ENCODE results near the gene PEAK1. TPM values are rescaled to one million over a fixed set of nuclear protein-coding genes. Genes with fewer than 3 reads are reported as not detected.
A peak's percentile ranks its signal among the peaks of the same experiment; 100 is the strongest.

PEAK1 gene, protein sequence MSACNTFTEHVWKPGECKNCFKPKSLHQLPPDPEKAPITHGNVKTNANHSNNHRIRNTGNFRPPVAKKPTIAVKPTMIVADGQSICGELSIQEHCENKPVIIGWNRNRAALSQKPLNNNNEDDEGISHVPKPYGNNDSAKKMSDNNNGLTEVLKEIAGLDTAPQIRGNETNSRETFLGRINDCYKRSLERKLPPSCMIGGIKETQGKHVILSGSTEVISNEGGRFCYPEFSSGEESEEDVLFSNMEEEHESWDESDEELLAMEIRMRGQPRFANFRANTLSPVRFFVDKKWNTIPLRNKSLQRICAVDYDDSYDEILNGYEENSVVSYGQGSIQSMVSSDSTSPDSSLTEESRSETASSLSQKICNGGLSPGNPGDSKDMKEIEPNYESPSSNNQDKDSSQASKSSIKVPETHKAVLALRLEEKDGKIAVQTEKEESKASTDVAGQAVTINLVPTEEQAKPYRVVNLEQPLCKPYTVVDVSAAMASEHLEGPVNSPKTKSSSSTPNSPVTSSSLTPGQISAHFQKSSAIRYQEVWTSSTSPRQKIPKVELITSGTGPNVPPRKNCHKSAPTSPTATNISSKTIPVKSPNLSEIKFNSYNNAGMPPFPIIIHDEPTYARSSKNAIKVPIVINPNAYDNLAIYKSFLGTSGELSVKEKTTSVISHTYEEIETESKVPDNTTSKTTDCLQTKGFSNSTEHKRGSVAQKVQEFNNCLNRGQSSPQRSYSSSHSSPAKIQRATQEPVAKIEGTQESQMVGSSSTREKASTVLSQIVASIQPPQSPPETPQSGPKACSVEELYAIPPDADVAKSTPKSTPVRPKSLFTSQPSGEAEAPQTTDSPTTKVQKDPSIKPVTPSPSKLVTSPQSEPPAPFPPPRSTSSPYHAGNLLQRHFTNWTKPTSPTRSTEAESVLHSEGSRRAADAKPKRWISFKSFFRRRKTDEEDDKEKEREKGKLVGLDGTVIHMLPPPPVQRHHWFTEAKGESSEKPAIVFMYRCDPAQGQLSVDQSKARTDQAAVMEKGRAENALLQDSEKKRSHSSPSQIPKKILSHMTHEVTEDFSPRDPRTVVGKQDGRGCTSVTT (N-terminal part only)
- 289 TPM for total RNA-seq (ENCODE audit: unreplicated experiment)
- long read RNA-seq, partial matches to known transcripts: 5 of 14 reads
- long read RNA-seq, other reads (novel, unspliced or antisense): 9 of 14 reads

DNA sequence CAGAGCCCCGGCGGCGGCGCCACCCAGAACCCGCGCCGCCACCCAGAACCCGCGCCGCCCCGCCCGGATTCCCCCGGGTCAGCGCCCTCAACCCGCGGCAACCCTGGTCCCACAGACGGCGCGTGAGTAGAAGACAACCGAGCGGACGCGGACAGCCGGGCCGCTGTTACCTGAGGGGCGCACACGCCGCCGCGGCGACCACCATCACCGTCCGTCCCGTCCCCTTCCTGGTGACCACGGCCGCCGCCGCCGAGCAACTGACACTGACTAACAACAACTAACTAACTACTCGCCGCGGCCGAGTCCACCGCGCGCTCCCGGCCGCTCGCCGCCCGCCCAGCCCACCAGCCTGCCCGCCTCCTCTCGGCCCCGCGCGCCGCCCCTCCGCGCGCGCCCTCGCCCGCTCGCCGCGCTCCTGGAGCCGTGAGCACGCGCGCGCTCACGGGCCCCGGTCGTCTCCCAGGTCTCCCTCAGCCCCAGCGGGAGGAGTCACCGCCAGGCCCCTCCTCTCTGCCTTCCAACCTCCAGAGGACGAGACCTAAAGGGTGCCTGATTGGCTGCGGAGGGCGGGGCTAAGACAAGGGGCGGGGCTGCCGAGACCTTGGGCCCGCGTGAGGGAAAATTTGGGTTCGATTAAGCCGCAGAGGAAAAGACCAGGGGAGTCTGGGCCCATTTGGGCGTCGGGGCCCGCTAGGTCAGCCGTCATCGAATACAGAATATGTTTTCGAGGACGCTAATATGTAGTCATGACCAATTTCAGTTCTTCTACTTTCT is at the start of gene PEAK1:
Gene PEAK1 (minus strand): TSS at position 269 of the 774 bp plus-strand sequence. CDS start 238,178 bp downstream, outside the sequence.
- TF ChIP-seq, protein P1, sequence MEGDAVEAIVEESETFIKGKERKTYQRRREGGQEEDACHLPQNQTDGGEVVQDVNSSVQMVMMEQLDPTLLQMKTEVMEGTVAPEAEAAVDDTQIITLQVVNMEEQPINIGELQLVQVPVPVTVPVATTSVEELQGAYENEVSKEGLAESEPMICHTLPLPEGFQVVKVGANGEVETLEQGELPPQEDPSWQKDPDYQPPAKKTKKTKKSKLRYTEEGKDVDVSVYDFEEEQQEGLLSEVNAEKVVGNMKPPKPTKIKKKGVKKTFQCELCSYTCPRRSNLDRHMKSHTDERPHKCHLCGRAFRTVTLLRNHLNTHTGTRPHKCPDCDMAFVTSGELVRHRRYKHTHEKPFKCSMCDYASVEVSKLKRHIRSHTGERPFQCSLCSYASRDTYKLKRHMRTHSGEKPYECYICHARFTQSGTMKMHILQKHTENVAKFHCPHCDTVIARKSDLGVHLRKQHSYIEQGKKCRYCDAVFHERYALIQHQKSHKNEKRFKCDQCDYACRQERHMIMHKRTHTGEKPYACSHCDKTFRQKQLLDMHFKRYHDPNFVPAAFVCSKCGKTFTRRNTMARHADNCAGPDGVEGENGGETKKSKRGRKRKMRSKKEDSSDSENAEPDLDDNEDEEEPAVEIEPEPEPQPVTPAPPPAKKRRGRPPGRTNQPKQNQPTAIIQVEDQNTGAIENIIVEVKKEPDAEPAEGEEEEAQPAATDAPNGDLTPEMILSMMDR (IDR thresholded peaks at IDR 0.05; ENCODE audit: unreplicated experiment): no peak
- peak; percentile 99 for DNase-seq (ENCODE audit: low spot score)

DNA sequence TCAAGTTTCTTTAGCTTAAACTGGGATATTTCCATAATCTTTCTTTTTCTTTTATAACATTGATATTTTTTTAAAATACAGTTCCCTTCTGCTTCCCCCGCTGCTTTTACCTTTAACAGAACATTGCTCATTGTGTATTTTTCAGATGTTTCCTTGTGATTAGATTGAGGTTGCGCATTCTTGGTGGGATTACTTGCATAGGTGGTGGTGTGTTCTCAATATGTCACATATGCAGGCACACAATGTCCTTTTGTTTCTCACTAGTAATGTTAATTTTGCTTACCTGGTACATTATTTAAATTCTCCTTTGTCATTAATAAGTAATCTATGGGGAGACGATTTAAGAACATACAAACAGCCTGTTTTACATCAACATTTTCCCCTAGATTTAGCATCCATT is 49.0 kb upstream of the PEAK1 start:
- Mint-ChIP-seq H3K4me3 (ENCODE audit: unreplicated experiment) (peak overlapping the region; percentile 39), H3K27ac (ENCODE audit: unreplicated experiment) (peak overlapping the region; percentile 97)

More for the DNA sequence above, at the start of gene PEAK1:
- Mint-ChIP-seq H3K4me1 (ENCODE audit: unreplicated experiment) (peaks cover 49% of the 10 kb centered on the region), H3K27ac (ENCODE audit: unreplicated experiment) (peak within 1 kb of the TSS; percentile 98), H3K36me3 (ENCODE audit: low read depth, unreplicated experiment) (peaks cover 10% of the 10 kb centered on the region), H3K27me3 (ENCODE audit: unreplicated experiment) (peaks cover 14% of the 10 kb centered on the region), H3K4me3 (ENCODE audit: unreplicated experiment) (peak within 1 kb of the TSS; percentile 99), H3K9me3 (ENCODE audit: unreplicated experiment) (no peaks in the 10 kb centered on the region)

DNA sequence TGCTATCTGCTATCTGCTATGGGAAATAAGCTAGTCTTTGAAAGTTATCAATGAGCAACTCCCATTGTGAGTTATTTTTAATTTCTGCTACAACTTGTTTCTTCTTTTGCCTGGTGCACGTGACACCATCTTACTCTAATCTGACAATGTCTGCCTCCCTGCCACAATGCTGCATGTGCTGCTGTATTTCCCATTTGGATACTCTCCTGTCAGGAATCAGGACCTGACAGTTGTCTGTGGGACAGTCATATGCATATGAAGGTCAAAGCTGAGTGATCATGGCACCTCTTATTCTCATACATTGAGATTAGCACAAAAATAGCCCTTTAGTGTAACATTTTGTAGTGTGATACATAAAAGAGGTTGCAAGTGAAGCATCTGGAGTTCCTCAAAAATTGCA is 46.6 kb upstream of the PEAK1 start:
- Mint-ChIP-seq H3K9me3 (ENCODE audit: unreplicated experiment) (no peaks in the 10 kb centered on the region), H3K27ac (ENCODE audit: unreplicated experiment) (peak overlapping the region; percentile 91), H3K4me1 (ENCODE audit: unreplicated experiment) (peaks cover 29% of the 10 kb centered on the region), H3K27me3 (ENCODE audit: unreplicated experiment) (peaks cover 2% of the 10 kb centered on the region), H3K4me3 (ENCODE audit: unreplicated experiment) (peak overlapping the region; percentile 7), H3K36me3 (ENCODE audit: low read depth, unreplicated experiment) (peaks cover 17% of the 10 kb centered on the region)
- TF ChIP-seq, protein P1 (IDR thresholded peaks at IDR 0.05; ENCODE audit: unreplicated experiment): no peak
- DNase-seq (ENCODE audit: low spot score): no peak

More for the DNA sequence above, 49.0 kb upstream of the PEAK1 start:
- Mint-ChIP-seq H3K36me3 (ENCODE audit: low read depth, unreplicated experiment) (peaks cover 23% of the 10 kb centered on the region), H3K9me3 (ENCODE audit: unreplicated experiment) (no peaks in the 10 kb centered on the region), H3K27me3 (ENCODE audit: unreplicated experiment) (peaks cover 3% of the 10 kb centered on the region), H3K4me1 (ENCODE audit: unreplicated experiment) (peaks cover 34% of the 10 kb centered on the region)
- no peak for DNase-seq (ENCODE audit: low spot score)
- TF ChIP-seq, protein P1 (IDR thresholded peaks at IDR 0.05; ENCODE audit: unreplicated experiment): no peak

DNA sequence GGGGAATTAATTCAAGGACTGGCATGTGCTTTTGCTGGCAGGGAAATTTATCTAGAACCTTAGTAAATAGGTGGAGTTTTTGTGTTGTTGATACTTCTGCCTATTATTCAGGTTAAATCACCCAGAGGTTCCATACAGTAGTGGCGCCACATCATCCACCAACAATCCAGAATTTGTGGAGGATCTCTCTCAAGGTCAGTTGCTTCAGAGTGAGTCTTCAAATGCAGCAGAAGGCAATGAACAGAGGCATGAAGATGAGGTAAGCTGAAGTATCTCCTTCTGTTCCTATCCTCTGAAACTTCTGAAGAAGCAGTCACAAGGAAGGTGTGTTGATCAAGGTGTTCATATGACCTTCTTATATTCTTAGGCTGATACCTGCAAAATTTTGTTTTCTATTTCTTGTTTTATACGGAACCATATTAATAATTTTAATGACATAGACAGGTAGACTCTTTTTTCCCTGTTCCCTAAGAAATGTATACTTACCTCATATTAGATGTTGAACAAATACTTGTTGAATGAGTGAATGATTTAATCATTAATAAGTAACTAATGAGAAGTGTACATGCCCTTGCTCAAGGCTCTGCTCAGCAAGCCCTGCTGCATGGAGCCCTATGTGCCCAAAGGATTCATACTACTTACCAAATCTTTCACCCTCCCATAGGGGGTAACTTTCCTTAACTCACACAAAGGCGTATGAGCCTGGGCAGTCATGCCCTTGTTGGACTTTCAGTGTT is 44.4 kb upstream of the PEAK1 start:
- H3K9me3 Mint-ChIP-seq (ENCODE audit: unreplicated experiment): no peaks in the 10 kb centered on the region
- H3K27me3 Mint-ChIP-seq (ENCODE audit: unreplicated experiment): peaks cover 4% of the 10 kb centered on the region
- TF ChIP-seq, protein P1 (IDR thresholded peaks at IDR 0.05; ENCODE audit: unreplicated experiment): no peak
- no peak overlapping the region for H3K27ac Mint-ChIP-seq (ENCODE audit: unreplicated experiment)
- no peak overlapping the region for H3K4me3 Mint-ChIP-seq (ENCODE audit: unreplicated experiment)
- peaks cover 25% of the 10 kb centered on the region for H3K36me3 Mint-ChIP-seq (ENCODE audit: low read depth, unreplicated experiment)
- H3K4me1 Mint-ChIP-seq (ENCODE audit: unreplicated experiment): peaks cover 30% of the 10 kb centered on the region
- DNase-seq (ENCODE audit: low spot score): no peak
